Activated CD4-positive, alpha-beta memory T cell treated with anti-CD3 and anti-CD28 coated beads, Interleukin-2, amount 10 ng/mL, durations not matched to agents 7 days and 5 days (primary cell): ENCODE results near the gene SGSH. TPM values are rescaled to one million over a fixed set of nuclear protein-coding genes. Genes with fewer than 3 reads are reported as not detected.
"Not testable (repeated sequence)": the region's sequence is repeated elsewhere in the genome, so short reads cannot be mapped to it uniquely, and the experiment has no call there.

Experiments used
- CTCF ChIA-PET: fragments of 350-600 bp; sonication (Branson Sonifier 250); formaldehyde crosslinking; loops from one replicate; lab custom pipeline; 2021; ENCODE audit warnings: antibody characterized with exemption, inconsistent platforms; lab: Charles Lee
- POLR2A ChIA-PET: fragments of 350-600 bp; sonication (Branson Sonifier 250); formaldehyde crosslinking; loops from one replicate; lab custom pipeline; 2021; ENCODE audit warnings: antibody characterized with exemption; lab: Charles Lee
- DNase-seq: peaks from one replicate; pipeline ENCODE4 v3.0.0-alpha.2; 2020
- H3K27ac Mint-ChIP-seq: one replicate; pipeline ENCODE4 v1.8.0; 2021; ENCODE audit warnings: mild to moderate bottlenecking, mixed read lengths
- H3K27me3 Mint-ChIP-seq: one replicate; pipeline ENCODE4 v1.8.0; 2021; ENCODE audit warnings: mixed read lengths
- H3K36me3 Mint-ChIP-seq: one replicate; pipeline ENCODE4 v1.8.0; 2021; ENCODE audit warnings: low read depth, mixed read lengths
- H3K4me1 Mint-ChIP-seq: one replicate; pipeline ENCODE4 v1.8.0; 2021; ENCODE audit warnings: mixed read lengths
- H3K4me3 Mint-ChIP-seq: one replicate; pipeline ENCODE4 v1.8.0; 2021; ENCODE audit warnings: mild to moderate bottlenecking, mixed read lengths
- H3K9me3 Mint-ChIP-seq: one replicate; pipeline ENCODE4 v1.8.0; 2021; ENCODE audit warnings: mixed read lengths
- total RNA-seq, 2 experiments: library from RNA; stranded (reverse); gene quantifications; one replicate each; pipeline ENCODE4 v1.2.3, GENCODE V29; 2021

SGSH gene
- total RNA-seq, 2 experiments from 2014 or later: 56.5 to 61.1 TPM

DNA sequence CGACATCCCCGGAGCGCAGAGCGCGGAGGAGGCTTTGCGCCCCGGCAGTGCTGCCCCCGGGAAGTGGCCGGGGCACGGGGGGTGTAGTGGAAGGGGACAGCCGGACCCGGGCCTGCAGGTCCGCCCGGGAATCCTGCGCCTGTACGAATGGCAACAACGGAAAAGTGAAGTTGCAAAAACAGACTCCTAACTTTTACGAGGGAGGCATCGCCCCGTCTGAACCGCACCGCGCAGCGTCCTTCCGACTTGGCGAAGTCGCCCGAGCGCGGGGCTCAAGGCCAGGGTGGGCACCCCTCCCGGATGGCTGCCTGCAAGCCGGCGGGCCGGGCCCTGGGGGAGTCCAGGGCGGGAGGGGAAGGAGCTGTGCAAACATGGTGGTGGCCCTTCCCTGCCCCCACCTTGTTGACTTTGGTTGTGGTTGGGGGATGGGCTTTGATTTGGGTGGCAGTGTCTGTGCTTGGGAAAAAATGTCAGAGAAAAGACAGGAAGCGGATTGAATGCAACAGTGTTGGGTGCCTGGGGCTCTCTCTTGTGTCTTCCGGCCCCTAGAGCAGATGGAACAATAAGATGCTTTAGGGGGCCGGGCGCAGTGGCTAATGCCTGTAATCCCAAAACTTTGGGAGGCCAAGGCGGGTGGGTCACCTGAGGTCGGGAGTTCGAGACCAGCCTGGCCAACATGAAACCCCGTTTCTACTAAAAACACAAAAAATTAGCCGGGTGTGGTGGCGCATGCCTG, 41.2 kb upstream of the SGSH start:
- Mint-ChIP-seq H3K4me3 (peak overlapping the region; percentile 99), H3K4me1 (peaks cover 57% of the 10 kb centered on the region), H3K27me3 (no peaks in the 10 kb centered on the region), H3K36me3 (peaks cover 40% of the 10 kb centered on the region), H3K9me3 (no peaks in the 10 kb centered on the region), H3K27ac (peak overlapping the region; percentile 92)
- DNase-seq: peak; percentile 81
- ChIA-PET CTCF (interaction anchor here (1.0 kb wide), 1 partner anchor 160 kb away, joined by 3 read pairs; the partner anchor contains the start of gene GAA), POLR2A (interaction anchor here (0.5 to 20.7 kb wide), 11 partner anchors 1 to 834 kb away, joined by 3 to 390 read pairs (median 4); partner anchors contain the start of genes RNF213, SGSH and SLC26A11)

DNA sequence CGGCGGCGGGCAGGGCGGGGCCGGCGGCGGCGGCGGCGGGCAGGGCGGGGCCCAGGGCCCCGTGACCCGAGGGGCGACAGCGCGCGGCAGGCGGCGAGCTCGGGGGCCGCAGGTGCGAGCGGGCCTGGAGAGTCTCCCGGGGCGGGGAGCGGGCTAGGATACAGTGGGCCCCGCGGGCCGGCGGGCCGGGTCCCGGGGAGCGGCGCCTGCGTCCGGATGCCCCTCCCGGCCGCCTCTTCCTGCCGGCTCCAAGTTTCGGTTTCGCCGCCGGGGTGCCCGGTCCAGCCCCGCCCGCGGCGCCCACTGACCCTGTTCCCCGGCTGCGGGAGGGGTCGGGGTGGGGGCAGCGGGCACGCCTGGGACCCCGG, 40.6 kb upstream of the SGSH start, which contains the start of gene RNF213:
Gene RNF213, plus strand, starts transcription at position 62 of the 368 bp plus-strand sequence. CDS start 2,830 bp downstream, outside the sequence.
- POLR2A ChIA-PET: interaction anchor here (1.0 to 20.7 kb wide), 8 partner anchors 0 to 194 kb away, joined by 3 to 390 read pairs (median 28); partner anchors contain the start of genes RNF213, SGSH and SLC26A11
- Mint-ChIP-seq H3K27ac (peak within 1 kb of the TSS; percentile 96), H3K4me3 (peak within 1 kb of the TSS; percentile 99), H3K36me3 (peaks cover 36% of the 10 kb centered on the region), H3K9me3 (no peaks in the 10 kb centered on the region), H3K27me3 (no peaks in the 10 kb centered on the region), H3K4me1 (peaks cover 60% of the 10 kb centered on the region)
- CTCF ChIA-PET: interaction anchor here (1.0 kb wide), 1 partner anchor 159 kb away, joined by 3 read pairs; the partner anchor contains the start of gene GAA
- DNase-seq: peak; percentile 72

DNA sequence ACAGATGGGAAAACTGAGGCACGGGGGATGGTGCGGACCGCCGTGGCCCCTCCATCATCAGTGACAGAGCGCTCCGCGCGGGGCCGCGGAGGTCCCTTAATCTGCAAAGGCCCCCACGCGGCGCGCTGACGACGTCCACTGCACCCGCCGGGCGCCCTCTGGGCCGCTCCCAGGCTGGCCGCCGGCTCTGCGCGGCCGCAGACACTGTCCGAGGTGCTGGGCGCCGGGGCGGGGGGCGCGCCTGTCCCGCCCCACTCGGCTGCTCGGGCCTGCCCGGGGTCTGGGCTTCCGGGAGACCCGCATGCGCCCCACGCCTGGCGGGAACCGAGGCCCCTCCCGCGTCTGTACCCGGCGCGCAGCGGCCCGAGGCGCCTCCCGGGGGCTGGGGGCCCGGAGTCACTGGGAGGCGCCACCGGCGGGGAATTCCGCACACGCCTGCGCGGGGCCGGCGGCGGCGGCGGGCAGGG, 40.0 kb upstream of the SGSH start:
- POLR2A ChIA-PET: interaction anchor here (1.0 to 19.7 kb wide), 6 partner anchors 11 to 116 kb away, joined by 3 to 390 read pairs (median 38); partner anchors contain the start of genes RNF213, SGSH and SLC26A11
- H3K36me3 Mint-ChIP-seq: peaks cover 29% of the 10 kb centered on the region
- CTCF ChIA-PET: interaction anchor here (1.0 kb wide), 1 partner anchor 159 kb away, joined by 3 read pairs; the partner anchor contains the start of gene GAA
- peak overlapping the region; percentile 96 for H3K27ac Mint-ChIP-seq
- H3K4me3 Mint-ChIP-seq: peak overlapping the region; percentile 92
- DNase-seq: peak; percentile 78
- no peaks in the 10 kb centered on the region for H3K9me3 Mint-ChIP-seq
- H3K4me1 Mint-ChIP-seq: peaks cover 64% of the 10 kb centered on the region
- no peaks in the 10 kb centered on the region for H3K27me3 Mint-ChIP-seq

DNA sequence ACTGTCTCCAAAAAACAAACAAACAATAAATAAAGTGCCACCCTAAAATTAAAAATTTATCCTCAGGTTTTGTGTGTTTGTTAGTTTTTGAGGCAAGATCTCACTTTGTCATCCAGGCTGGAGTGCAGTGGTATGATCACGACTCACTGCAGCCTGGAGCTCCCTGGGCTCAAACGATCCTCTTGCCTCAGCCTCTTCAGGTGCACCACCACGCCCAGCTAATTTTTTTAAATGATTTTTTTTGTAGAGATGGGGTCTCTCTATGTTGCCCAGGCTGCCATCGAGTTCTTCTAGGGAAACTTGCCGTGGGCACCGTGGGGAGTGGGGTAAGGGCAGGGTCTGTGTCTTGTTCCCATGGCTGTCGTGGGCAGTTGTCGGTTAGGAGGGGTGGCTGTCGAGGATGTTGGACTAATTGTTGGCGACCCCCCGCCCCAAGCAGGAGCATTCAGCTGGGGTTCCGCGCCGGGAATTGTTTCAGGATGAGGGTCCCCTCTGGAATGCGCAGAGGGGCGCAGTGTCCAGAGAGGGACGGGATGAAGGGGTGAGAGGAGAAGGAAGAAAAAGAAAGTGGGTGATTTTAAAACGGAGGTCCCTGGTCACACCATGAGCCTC, 39.4 kb upstream of the SGSH start:
- H3K36me3 Mint-ChIP-seq: peaks cover 24% of the 10 kb centered on the region
- no peaks in the 10 kb centered on the region for H3K9me3 Mint-ChIP-seq
- DNase-seq: peak; percentile 36
- ChIA-PET POLR2A (interaction anchor here (1.1 to 19.7 kb wide), 9 partner anchors 11 to 158 kb away, joined by 3 to 390 read pairs (median 5); partner anchors contain the start of genes GAA, RNF213, SGSH and SLC26A11), CTCF (interaction anchor here (1.9 kb wide), 1 partner anchor 158 kb away, joined by 7 read pairs; the partner anchor contains the start of gene GAA)
- H3K27me3 Mint-ChIP-seq: no peaks in the 10 kb centered on the region
- H3K4me3 Mint-ChIP-seq: peak overlapping the region; percentile 92
- peaks cover 70% of the 10 kb centered on the region for H3K4me1 Mint-ChIP-seq
- H3K27ac Mint-ChIP-seq: peak overlapping the region; percentile 96

DNA sequence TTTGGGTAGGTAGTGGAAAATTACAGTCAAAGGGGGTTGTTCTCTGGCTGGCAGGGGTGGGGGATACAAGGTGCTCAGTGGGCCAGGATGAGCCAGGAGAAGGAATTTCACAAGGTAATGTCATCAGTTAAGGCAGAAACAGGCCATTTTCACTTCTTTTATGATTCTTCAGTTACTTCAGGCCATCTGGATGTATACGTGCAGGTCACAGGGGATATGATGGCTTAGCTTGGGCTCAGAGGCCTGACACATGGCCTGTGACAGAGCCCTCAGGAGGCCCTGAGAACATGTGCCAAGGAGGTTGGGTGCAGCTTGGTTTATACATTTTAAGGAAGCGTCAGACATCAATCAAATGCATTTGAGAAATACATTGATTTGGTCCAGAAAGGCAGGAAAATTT, 38.2 kb upstream of the SGSH start:
- H3K27me3 Mint-ChIP-seq, H3K9me3 Mint-ChIP-seq, DNase-seq: not testable (repeated sequence)
- H3K4me1 Mint-ChIP-seq: peaks cover 80% of the 10 kb centered on the region
- peak overlapping the region; percentile 92 for H3K4me3 Mint-ChIP-seq
- peaks cover 12% of the 10 kb centered on the region for H3K36me3 Mint-ChIP-seq
- ChIA-PET CTCF (interaction anchor here (0.6 to 1.9 kb wide), 2 partner anchors 26 to 157 kb away, joined by 3 to 7 read pairs; partner anchors contain the start of gene GAA), POLR2A (interaction anchor here (1.3 to 19.7 kb wide), 8 partner anchors 13 to 157 kb away, joined by 3 to 390 read pairs (median 6); partner anchors contain the start of genes GAA, RNF213, SGSH and SLC26A11)
- peak overlapping the region; percentile 96 for H3K27ac Mint-ChIP-seq

DNA sequence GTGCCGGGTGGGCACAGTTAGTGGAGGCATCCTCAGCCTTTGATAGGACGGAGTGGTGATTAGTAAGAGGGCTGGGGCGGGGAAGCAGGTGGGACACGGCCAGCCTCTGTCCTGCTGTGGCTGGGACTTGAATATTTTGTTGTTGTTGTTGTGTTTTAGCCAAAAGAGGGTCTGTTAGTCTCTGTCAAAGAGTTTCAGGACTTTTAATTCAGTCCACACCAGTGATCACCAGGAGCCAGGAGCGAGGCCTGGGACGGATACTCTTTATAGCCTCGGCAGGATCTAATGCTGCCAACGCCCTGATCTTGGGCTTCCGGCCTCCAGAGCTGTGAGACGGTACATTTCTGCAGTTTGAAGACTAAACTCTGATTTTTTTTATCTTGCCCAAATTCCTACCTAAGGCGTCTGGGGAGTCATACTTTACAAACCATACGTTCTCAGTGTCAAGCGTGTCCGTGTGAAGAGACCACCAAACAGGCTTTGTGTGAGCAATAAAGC, 37.6 kb upstream of the SGSH start:
- peaks cover 12% of the 10 kb centered on the region for H3K36me3 Mint-ChIP-seq
- peak overlapping the region; percentile 92 for H3K4me3 Mint-ChIP-seq
- no peak for DNase-seq
- peak overlapping the region; percentile 96 for H3K27ac Mint-ChIP-seq
- no peaks in the 10 kb centered on the region for H3K27me3 Mint-ChIP-seq
- CTCF ChIA-PET: interaction anchor here (1.9 kb wide), 1 partner anchor 156 kb away, joined by 7 read pairs; the partner anchor contains the start of gene GAA
- peaks cover 84% of the 10 kb centered on the region for H3K4me1 Mint-ChIP-seq
- H3K9me3 Mint-ChIP-seq: no peaks in the 10 kb centered on the region
- POLR2A ChIA-PET: interaction anchor here (1.3 to 19.7 kb wide), 4 partner anchors 13 to 113 kb away, joined by 4 to 390 read pairs (median 43); partner anchors contain the start of genes RNF213, SGSH and SLC26A11

DNA sequence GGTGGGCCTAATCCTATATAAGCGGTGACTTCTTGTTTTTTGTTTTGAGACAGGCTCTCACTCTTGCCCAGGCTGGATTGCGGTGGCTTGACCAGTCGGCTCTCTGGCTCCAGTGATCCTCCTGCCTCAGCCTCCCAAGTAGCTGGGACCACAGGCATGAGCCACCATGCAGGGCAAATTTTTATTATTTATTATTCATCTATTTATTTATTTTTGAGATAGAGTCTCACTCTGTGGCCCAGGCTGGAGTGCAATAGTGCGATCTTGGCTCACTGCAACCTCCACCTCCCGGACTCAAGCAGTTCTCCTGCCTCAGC, 35.9 kb upstream of the SGSH start:
- DNase-seq: no peak
- H3K27me3 Mint-ChIP-seq: no peaks in the 10 kb centered on the region
- ChIA-PET POLR2A (interaction anchor here (4.8 to 19.7 kb wide), 2 partner anchors 15 to 37 kb away, joined by 31 to 390 read pairs; partner anchors contain the start of genes RNF213, SGSH and SLC26A11), CTCF (interaction anchor here (1.4 to 4.3 kb wide), 2 partner anchors 9 to 154 kb away, joined by 3 to 33 read pairs; partner anchors contain the start of gene GAA)
- H3K36me3 Mint-ChIP-seq: peaks cover 2% of the 10 kb centered on the region
- H3K9me3 Mint-ChIP-seq: no peaks in the 10 kb centered on the region
- peak overlapping the region; percentile 96 for H3K27ac Mint-ChIP-seq
- H3K4me1 Mint-ChIP-seq: peaks cover 83% of the 10 kb centered on the region
- no peak overlapping the region for H3K4me3 Mint-ChIP-seq

DNA sequence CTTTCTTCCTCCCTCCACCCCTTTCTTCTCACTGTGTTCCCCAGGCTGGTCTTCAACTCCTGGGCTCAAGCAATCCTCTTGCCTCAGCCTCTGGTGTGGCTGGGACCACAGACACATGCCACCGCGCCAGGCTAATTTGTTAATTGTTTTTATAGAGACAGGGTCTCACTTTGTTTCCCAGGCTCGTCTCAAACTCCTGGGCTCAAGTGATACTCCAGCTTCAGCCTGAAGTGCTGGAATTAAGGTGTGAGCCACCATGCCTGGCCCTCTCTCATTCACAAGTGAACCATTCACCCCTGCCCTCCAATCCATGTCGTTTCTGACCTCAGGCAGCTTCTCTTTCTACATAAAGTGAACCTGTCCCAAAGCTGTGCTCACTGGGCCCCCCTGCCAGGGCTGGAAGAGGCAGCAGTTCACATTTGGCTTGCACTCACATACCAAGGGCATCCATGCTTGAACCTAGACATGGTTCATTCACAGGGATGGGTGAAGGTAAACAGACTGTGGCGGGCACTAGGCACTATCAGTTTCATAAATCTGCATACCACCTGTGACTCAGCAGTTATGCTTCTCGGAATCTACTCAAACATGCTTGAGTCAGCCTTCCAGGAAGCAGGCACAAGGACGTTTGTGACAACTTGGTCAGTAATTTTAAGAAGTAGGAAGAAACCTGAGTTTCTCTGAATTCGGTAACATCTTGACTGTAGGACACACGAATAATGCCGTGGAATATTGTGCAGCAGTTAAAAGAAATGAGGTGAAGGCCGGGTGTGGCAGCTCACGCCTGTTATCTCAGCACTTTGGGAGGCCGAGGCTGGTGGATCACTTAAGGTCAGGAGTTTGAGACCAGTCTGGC, 34.5 kb upstream of the SGSH start:
- ChIA-PET CTCF (interaction anchor here (3.0 to 4.3 kb wide), 3 partner anchors 10 to 59 kb away, joined by 12 to 33 read pairs (median 28); partner anchors contain the start of genes SGSH and SLC26A11), POLR2A (interaction anchor here (0.7 to 19.7 kb wide), 7 partner anchors 16 to 260 kb away, joined by 3 to 390 read pairs (median 4); partner anchors contain the start of genes RNF213, SGSH and SLC26A11)
- H3K36me3 Mint-ChIP-seq: peaks cover under 1% of the 10 kb centered on the region
- H3K27me3 Mint-ChIP-seq: no peaks in the 10 kb centered on the region
- H3K27ac Mint-ChIP-seq: peak overlapping the region; percentile 96
- H3K9me3 Mint-ChIP-seq: no peaks in the 10 kb centered on the region
- peak overlapping the region; percentile 54 for H3K4me3 Mint-ChIP-seq
- peaks cover 80% of the 10 kb centered on the region for H3K4me1 Mint-ChIP-seq
- peak; percentile 84 for DNase-seq

DNA sequence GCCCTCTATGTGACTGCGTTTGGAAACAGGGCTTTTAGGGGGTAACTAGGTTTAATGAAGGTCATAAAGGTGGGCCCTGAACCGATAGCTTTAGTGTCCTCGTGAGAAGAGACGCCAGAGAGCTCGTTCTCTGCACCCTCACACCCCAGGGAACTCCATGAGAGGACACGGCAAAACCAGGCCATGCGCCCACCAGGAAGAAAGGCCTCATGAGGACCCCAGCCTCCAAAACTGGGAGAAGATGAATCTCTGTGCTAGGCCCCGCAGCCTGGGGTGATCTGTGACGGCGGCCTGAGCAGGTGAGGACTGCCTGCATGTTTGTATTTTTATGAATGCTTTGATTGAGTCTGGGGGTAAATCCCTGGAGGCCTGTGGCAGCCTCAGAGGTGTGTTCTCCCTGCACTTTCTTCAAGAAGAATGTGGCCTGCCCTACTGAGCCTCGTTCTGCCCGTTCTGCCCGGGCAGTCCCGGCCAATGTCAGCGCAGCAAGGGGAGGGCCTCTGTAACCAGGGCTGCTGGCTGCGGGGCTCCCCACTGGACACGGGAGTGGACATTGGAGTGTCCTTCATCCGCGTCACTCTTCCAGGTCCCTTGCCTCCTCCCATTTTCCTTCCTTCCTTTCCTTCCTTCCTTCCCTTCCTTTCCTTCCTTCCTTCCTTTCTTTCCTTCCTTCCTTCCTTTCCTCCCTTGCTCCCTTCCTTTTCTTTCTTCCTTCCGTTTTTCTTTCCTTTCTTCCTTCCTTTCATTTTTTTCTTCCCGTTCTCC, 33.7 kb upstream of the SGSH start:
- no peak for DNase-seq
- Mint-ChIP-seq H3K27me3 (no peaks in the 10 kb centered on the region), H3K4me3 (no peak overlapping the region), H3K9me3 (no peaks in the 10 kb centered on the region), H3K4me1 (peaks cover 72% of the 10 kb centered on the region), H3K27ac (peak overlapping the region; percentile 96), H3K36me3 (no peaks in the 10 kb centered on the region)
- CTCF ChIA-PET: interaction anchor here (0.6 to 4.3 kb wide), 7 partner anchors 9 to 152 kb away, joined by 3 to 33 read pairs (median 7); partner anchors contain the start of genes GAA, SGSH and SLC26A11
- POLR2A ChIA-PET: interaction anchor here (0.7 to 19.7 kb wide), 4 partner anchors 17 to 109 kb away, joined by 3 to 390 read pairs (median 18); partner anchors contain the start of genes RNF213, SGSH and SLC26A11

DNA sequence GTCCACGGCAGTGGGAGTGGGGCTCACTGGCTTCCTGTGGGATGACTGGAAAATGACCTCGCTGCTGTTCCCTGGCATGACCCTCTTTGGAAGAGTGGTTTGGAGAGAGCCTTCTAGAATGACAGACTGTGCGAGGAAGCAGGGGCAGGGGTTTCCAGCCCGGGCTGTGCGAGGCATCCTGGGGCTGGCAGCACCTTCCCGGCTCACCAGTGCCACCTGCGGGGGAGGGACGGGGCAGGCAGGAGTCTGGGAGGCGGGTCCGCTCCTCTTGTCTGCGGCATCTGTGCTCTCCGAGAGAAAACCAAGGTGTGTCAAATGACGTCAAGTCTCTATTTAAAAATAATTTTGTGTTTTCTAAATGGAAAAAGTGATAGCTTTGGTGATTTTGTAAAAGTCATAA, 32.7 kb upstream of the SGSH start:
- POLR2A ChIA-PET: interaction anchor here (1.0 to 19.7 kb wide), 5 partner anchors 18 to 151 kb away, joined by 3 to 390 read pairs (median 7); partner anchors contain the start of genes GAA, RNF213, SGSH and SLC26A11
- CTCF ChIA-PET: interaction anchor here (0.6 to 4.3 kb wide), 7 partner anchors 8 to 152 kb away, joined by 3 to 33 read pairs (median 7); partner anchors contain the start of genes GAA, SGSH and SLC26A11

More for the DNA sequence above, 32.7 kb upstream of the SGSH start:
- peak; percentile 90 for DNase-seq
- H3K27me3 Mint-ChIP-seq: no peaks in the 10 kb centered on the region
- no peaks in the 10 kb centered on the region for H3K36me3 Mint-ChIP-seq
- no peaks in the 10 kb centered on the region for H3K9me3 Mint-ChIP-seq
- H3K4me1 Mint-ChIP-seq: peaks cover 63% of the 10 kb centered on the region
- H3K4me3 Mint-ChIP-seq: no peak overlapping the region
- no peak overlapping the region for H3K27ac Mint-ChIP-seq
